Thymus (tissue), 11 donors: Measurements from ENCODE around the gene INSM1. TPM values are rescaled to one million over a fixed set of nuclear protein-coding genes. Genes with fewer than 3 reads are reported as not detected.

Source experiments
- DNase-seq, 9 donors: peaks; one replicate each; pipeline ENCODE4 v3.0.0-alpha.2; 2013; ENCODE audit warnings: low spot score in 9 of 9, low read depth in 6 of 9, missing footprints in 1 of 9
- H3K27ac ChIP-seq, 2 donors: one replicate each; pipeline ENCODE4 v1.5.1; 2013; ENCODE audit warnings: control low read depth in 1 of 2, low read depth in 1 of 2, low read length in 1 of 2, mild to moderate bottlenecking in 1 of 2, moderate library complexity in 1 of 2
- H3K27me3 ChIP-seq, 2 donors: one replicate each; pipeline ENCODE4 v1.5.1; 2013; ENCODE audit warnings: low read length in 1 of 2; ENCODE audit not compliant: control insufficient read depth in 2 of 2, insufficient read depth in 1 of 2
- H3K36me3 ChIP-seq, 2 donors: one replicate each; pipeline ENCODE4 v1.5.1; 2013; ENCODE audit warnings: low read length in 1 of 2, mild to moderate bottlenecking in 1 of 2, moderate library complexity in 1 of 2; ENCODE audit not compliant: control insufficient read depth in 2 of 2, insufficient read depth in 2 of 2
- H3K4me1 ChIP-seq, 2 donors: one replicate each; pipeline ENCODE4 v1.5.1; 2013; ENCODE audit warnings: low read length in 2 of 2; ENCODE audit not compliant: control insufficient read depth in 2 of 2, insufficient read depth in 2 of 2
- H3K4me3 ChIP-seq, 2 donors: one replicate each; pipeline ENCODE4 v1.5.1; 2013; ENCODE audit warnings: low read length in 2 of 2, control low read depth in 1 of 2, mild to moderate bottlenecking in 1 of 2
- H3K9me3 ChIP-seq, 2 donors: one replicate each; pipeline ENCODE4 v1.5.1; 2013; ENCODE audit warnings: low read length in 1 of 2, mild to moderate bottlenecking in 1 of 2; ENCODE audit not compliant: control insufficient read depth in 2 of 2, insufficient read depth in 1 of 2
- WGBS: extraction: QIAGEN DNeasy Blood & Tissue Kit; methylation state at CpG from one replicate; pipeline ENCODE4 v1.1.7; 2013; 5-methylcytosine and 5-hydroxymethylcytosine counted together
- polyA plus RNA-seq: library from polyadenylated mRNA; stranded (reverse); fragments of 200-250 nt; gene quantifications from one replicate; pipeline ENCODE4 v1.2.3, GENCODE V29; 2013
- total RNA-seq: library from RNA; stranded (reverse); fragments of 120-200 nt; gene quantifications from one replicate; pipeline ENCODE4 v1.2.4, GENCODE V29; 2013
- donor health status: healthy.

INSM1 gene
- total and polyA plus RNA-seq, 2 donors, result 4.4 to 7.6 TPM

- no peak overlapping the region for H3K27ac ChIP-seq
- H3K27me3 ChIP-seq, result no peaks in the 10 kb centered on the region
- H3K4me1 ChIP-seq, result peaks cover 14 to 40% of the 10 kb centered on the region in 2 donors
- H3K9me3 ChIP-seq, result no peaks in the 10 kb centered on the region
- WGBS, result 90% methylated on average over 6 of the region's 6 CpGs
- H3K4me3 ChIP-seq, result no peak overlapping the region
- peak in 2 of 9 donors; percentile 20 to 52 for DNase-seq
- H3K36me3 ChIP-seq, result no peaks in the 10 kb centered on the region
These were observed 40.2 kb downstream of the INSM1 start for GRCh38 chr20:20407891-20408805.

DNA sequence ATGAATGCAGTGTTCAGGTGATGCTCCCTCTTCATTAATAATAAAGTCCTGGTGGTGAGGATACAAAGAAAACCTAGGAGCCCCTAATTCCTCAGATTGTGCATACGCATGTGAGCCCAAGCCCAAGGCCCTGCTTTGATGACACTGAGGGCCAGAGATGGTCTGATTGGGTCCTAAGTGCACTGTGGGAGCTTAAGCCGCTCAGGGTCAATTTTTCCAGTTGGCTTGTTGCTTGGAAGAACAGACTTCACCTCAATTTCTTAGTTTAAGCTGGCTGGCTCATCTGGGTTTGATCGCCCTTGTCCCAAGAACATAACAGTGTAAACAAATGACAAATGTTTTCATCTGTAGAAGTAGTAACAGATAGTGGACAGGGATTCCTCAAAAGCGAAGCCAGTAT, 41.4 kb downstream of the INSM1 start:
- 98% methylated on average over 4 of the region's 4 CpGs for WGBS
- Histone ChIP-seq H3K9me3 (no peaks in the 10 kb centered on the region), H3K4me3 (no peak overlapping the region), H3K27me3 (no peaks in the 10 kb centered on the region), H3K4me1 (peaks cover 12 to 28% of the 10 kb centered on the region in 2 donors), H3K36me3 (no peaks in the 10 kb centered on the region), H3K27ac (no peak overlapping the region)
- DNase-seq, result no peak

GRCh38 chr20:20410678-20411077, 42.8 kb downstream of the INSM1 start:
- WGBS, result 95% methylated on average over 6 of the region's 6 CpGs
- peaks cover 5 to 19% of the 10 kb centered on the region in 2 donors for H3K4me1 ChIP-seq
- DNase-seq, result no peak
- H3K27me3 ChIP-seq, result no peaks in the 10 kb centered on the region
- H3K4me3 ChIP-seq, result no peak overlapping the region
- no peaks in the 10 kb centered on the region for H3K36me3 ChIP-seq
- H3K27ac ChIP-seq, result no peak overlapping the region
- no peaks in the 10 kb centered on the region for H3K9me3 ChIP-seq

DNA sequence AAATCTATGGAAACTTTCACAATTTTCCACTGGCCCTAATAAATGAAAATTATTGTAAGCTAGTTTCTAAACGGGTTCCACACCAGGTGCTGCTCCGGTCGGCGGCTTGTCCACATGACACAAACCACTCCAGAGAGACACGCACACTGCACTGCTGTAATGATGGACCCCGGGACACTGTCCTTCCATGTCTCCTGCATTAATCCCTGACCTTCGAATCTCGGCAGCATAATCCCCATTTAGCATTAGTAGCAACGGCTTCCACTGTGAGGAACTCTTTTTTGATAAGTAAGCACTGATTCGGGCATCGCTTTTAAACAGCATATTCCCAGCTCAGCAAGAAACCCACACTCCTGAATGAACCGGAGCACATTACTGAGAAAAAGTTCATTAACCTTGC, 43.5 kb downstream of the INSM1 start:
- no peak overlapping the region for H3K27ac ChIP-seq
- peaks cover under 1 to 14% of the 10 kb centered on the region in 2 donors for H3K4me1 ChIP-seq
- H3K36me3 ChIP-seq, result no peaks in the 10 kb centered on the region
- no peak overlapping the region for H3K4me3 ChIP-seq
- WGBS, result 98% methylated on average over 12 of the region's 12 CpGs
- no peak for DNase-seq
- H3K9me3 ChIP-seq, result no peaks in the 10 kb centered on the region
- H3K27me3 ChIP-seq, result no peaks in the 10 kb centered on the region

GRCh38 chr20:20411836-20412235, 43.9 kb downstream of the INSM1 start:
- Histone ChIP-seq H3K36me3 (no peaks in the 10 kb centered on the region), H3K27me3 (no peaks in the 10 kb centered on the region), H3K4me1 (peaks cover 2 to 13% of the 10 kb centered on the region in 2 donors), H3K27ac (no peak overlapping the region), H3K4me3 (no peak overlapping the region), H3K9me3 (peaks cover 0 to 2% of the 10 kb centered on the region in 2 donors)
- WGBS, result 97% methylated on average over 17 of the region's 17 CpGs
- no peak for DNase-seq

DNA sequence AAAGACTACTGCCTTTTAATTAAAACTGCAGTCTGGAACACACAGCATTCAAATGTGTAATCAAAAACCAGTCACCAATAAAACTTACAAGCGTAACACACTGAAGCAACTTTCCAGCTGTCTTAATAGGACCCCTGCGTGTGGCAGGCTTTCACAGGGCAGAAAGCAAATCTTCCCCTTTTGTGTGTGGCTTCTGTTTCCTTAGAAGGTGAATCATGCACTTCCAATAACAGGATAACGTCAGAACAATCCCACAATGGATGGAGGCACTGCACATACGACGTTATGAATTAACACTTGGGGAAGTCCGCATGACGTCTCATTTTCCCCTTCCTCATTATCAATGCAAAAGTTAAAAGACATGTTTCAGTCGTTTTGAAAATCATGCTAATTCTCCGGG, 44.8 kb downstream of the INSM1 start:
- Histone ChIP-seq H3K27me3 (no peaks in the 10 kb centered on the region), H3K27ac (no peak overlapping the region), H3K4me3 (no peak overlapping the region), H3K36me3 (no peaks in the 10 kb centered on the region), H3K4me1 (peaks cover 9 to 14% of the 10 kb centered on the region in 2 donors), H3K9me3 (peaks cover 0 to 2% of the 10 kb centered on the region in 2 donors)
- 85% methylated on average over 9 of the region's 9 CpGs for WGBS
- DNase-seq, result no peak

- Histone ChIP-seq H3K9me3 (peaks cover 0 to 2% of the 10 kb centered on the region in 2 donors), H3K27me3 (no peaks in the 10 kb centered on the region), H3K27ac (no peak overlapping the region), H3K36me3 (no peaks in the 10 kb centered on the region), H3K4me1 (peaks cover 13 to 20% of the 10 kb centered on the region in 2 donors), H3K4me3 (no peak overlapping the region)
- WGBS, result 97% methylated on average over 21 of the region's 21 CpGs
- DNase-seq, result no peak
These were observed 45.9 kb downstream of the INSM1 start for GRCh38 chr20:20413810-20414281.

DNA sequence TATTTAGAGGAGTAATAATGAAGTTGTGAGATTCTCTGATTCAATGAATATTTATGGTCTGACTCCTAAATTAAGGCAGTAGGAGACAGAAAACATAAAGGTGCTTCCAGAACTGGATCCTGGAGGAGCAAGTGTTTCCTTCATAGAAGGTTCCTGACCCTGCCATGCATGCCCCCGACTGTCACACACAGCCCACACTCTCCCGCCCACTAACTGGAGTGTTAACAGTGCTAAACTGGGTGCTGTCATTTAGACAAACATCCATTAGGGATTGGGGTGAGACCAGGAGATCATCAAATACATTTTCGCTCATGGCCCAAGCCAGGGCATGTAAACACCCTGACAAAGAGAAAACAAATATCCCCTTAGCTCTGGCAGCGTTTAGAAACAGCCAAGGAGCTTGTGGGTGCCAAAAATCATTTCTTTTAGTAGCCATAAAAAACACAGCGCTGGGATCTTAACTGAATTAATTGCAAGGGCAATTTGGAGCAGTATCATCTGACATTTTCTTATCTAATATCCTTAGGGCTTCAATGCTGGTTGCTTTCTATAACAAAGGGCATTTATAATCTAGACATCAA, 46.8 kb downstream of the INSM1 start:
- WGBS, result 95% methylated on average over 5 of the region's 5 CpGs
- H3K4me3 ChIP-seq, result no peak overlapping the region
- H3K27me3 ChIP-seq, result no peaks in the 10 kb centered on the region

DNA sequence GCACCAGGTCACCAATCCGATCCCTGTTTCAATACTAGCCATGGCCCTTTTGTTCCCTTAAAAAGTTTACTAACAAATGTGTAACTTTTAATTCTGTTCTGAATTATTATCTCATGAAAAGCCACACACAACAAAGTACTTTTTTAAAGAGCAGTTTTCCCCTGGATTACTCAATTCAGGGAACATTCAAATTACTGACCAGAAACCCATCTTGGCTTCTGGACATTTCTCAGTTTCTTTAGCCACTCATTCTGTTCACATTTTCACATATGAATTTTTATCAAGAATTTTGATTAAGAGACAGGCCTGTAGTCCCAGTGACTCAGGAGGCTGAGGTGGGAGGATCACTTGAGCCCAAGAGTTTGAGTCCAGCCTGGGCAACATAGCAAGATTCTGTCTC, 47.4 kb downstream of the INSM1 start:
- peaks cover 20 to 29% of the 10 kb centered on the region in 2 donors for H3K4me1 ChIP-seq
- no peak for DNase-seq
- WGBS, result 96% methylated on average over 1 of the region's 1 CpG

More for the DNA sequence above, 46.8 kb downstream of the INSM1 start:
- Histone ChIP-seq H3K36me3 (no peaks in the 10 kb centered on the region), H3K9me3 (peaks cover 0 to 2% of the 10 kb centered on the region in 2 donors), H3K27ac (no peak overlapping the region), H3K4me1 (peaks cover 14 to 23% of the 10 kb centered on the region in 2 donors)
- DNase-seq, result no peak

More for the DNA sequence above, 47.4 kb downstream of the INSM1 start:
- H3K9me3 ChIP-seq, result peaks cover 0 to 2% of the 10 kb centered on the region in 2 donors
- H3K36me3 ChIP-seq, result no peaks in the 10 kb centered on the region
- H3K27ac ChIP-seq, result no peak overlapping the region
- no peaks in the 10 kb centered on the region for H3K27me3 ChIP-seq
- no peak overlapping the region for H3K4me3 ChIP-seq
